Stimulated activated CD4-positive, alpha-beta T cell treated with anti-CD3 and anti-CD28 coated beads, Interleukin-4, amount 100 ng/mL, for 24 hours (primary cell): ENCODE data around the gene IL3RA.

ENCODE experiments used
- DNase-seq: peaks from one replicate; pipeline ENCODE4 v3.0.0-alpha.2; 2020

IL3RA gene

DNA sequence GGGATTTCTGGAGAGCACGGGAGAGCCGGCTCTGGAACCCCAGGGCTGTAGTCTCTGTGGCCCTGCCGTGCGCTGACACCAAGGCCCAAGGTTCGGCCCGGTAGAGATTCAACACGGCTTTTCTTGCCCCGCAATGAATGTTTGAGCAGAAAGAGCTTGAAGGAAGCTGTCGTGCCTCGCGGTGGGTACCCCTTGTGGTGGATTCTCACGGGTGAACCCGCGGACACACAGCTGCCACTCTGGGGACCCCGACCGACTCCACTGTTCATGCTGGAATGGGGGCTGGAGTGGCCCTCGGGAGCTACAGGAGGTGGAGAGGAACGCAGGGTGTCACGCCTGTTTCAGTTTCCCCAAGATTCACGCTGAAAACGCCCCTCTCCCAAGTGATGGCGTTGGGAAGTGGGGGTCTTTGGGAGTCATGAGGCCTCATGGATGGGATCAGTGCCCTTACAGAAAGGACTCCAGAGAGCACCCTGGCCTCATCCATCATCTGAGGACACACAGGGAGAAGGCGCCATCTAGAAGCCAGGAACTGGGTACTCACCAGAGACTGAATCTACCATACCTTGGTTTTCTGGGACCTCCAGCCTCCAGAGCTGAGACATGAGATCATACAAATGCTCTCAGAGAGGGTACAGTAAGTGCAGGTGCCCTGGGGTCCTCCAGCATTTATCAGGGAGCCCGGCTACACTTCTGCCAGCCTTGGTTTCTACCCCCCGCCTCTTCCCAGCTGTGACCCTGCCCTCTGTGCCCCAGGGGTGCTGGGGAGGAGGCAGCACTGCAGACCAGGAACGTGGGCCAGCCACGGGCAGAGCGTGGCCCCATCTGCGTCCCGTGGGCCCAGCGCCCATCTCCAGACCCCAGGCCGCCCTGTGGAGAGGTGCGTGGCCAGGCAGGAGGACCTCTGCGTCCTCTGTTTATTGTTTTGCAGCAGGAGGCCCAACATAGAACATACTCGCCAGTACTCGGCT is 49.0 kb downstream of the IL3RA start:
- no peak for DNase-seq

DNA sequence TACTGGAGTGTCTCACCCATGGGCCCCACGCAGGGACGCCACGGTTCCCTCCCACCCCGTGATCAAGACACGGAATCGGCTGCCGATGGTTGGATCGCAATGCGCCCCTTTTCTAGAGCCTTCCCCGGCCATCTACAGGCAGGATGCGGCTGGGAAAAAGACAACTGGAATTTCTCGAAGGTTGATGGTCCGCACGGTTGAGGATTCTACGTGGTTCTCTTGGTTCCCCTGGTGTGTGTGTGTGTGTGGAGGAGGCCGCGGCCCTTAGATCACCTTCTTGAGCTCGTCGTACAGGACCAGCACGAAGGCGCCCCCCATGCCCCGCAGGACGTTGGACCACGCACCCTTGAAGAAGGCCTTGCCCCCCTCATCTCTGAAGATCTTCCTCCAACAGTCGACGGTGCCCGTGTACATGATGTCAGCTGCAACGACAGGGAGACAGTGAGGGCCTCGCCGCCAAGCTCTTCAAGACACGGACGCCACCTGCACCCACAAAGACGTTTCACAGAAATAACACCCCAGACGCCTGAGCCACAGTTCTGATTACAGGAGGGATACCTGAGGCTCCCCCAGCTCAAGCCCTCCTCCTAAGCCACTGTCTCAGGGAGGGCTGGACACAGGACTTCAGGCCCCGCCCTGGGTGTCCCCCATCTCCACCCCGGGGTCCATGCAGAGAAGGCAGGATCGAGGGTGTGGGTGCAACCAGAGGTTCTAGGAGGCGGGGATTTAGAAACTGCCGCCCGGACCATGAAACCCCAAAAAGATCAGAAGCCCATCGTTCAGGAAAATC is 49.9 kb downstream of the IL3RA start:
- DNase-seq = no peak

DNA sequence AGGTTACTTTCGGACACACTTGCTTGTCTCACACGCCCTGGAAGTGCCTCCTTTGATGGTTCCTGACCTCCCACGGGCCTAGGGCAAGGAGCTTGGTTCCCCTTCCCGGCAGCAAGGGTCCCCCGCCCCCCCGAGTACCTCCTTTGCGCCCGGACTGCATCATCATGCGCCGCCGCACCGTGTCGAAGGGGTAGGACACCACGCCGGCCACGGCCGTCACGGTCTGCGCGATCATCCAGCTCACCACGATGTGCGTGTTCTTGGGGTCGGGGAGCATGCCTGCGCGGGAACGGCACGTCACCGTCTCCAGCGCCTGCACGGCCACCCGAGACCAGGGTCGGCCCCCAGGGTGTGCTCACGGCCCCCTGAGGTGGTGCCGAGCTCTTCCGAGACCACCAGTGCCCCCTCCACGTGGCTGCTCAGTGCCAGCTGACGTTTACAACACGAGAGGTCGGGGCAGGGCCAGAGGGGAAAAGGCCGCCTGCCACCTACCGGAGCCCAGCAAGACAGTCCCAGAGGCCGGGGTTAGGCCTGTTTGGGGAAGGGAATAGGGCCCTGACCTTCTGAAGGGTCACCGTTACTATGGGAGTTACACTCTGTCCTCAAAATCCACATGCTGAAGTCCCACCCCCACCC is 50.7 kb downstream of the IL3RA start:
- no peak for DNase-seq

DNA sequence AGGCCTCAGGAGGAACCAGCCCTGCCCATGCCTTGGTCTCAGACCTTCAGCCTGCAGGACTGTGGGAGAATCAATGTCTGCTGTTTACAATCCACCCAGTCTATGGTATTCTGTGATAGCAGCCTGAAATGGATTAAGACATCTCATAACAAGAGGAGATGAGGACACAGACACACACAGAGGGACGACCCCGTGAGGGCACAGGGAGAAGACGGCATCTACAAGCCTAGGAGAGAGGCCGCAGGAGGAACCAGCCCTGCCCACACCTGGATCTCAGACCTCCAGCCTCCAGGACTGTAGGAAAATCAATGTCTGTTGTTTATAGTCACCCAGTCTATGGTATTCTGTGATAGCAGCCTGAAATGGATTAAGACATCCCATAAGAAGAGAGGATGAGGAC is 52.1 kb downstream of the IL3RA start:
- DNase-seq = no peak

DNA sequence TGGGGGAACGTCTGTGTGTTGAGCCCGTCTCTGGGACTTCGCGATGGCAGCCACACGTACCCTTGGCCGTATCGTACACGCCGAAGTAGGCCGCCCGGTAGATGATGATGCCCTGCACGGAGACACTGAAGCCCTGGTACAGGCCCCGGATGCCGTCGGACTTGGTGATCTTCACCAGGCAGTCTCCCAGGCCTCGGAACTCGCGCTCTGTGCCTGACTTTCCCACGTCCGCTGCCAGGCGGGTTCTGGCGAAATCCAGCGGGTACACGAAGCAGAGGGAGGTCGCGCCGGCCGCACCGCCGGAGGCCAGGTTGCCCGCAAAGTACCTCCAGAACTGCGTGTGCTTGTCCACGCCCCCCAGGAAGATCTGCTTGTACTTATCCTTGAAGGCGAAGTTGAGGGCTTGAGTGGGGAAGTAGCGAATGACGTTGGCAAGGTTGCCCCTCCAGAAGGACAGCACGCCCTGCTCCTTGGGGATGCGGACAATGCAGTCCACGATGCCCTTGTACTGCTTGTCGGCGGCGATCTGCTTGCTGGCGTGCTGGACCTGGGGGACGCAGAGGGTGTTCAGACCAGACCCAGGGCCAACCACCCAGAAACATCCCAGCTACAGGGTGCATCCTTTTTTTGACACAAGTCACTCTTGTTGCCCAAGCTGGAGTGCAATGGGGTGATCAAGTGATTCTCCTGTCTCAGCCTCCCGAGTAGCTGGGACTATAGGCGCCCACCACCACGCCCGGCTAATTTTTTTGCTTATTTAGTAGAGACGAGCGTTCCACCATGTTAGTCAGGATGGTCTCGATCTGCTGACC is 52.8 kb downstream of the IL3RA start:
- DNase-seq = peak; percentile 3

DNA sequence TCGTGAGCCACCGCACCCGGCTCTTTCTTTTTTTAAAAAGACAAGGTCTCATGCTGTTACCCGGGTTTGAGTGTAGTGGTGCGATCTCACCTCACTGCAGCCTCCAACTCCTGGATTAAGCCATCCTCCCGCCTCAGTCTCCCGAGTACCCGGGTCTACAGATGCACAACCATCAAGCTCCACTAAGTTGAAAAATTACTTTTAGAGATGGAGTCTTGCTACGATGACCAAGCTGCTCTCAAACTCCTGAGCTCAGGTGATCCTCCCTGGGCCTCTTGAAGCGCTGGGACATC is 53.4 kb downstream of the IL3RA start:
- no peak for DNase-seq

DNA sequence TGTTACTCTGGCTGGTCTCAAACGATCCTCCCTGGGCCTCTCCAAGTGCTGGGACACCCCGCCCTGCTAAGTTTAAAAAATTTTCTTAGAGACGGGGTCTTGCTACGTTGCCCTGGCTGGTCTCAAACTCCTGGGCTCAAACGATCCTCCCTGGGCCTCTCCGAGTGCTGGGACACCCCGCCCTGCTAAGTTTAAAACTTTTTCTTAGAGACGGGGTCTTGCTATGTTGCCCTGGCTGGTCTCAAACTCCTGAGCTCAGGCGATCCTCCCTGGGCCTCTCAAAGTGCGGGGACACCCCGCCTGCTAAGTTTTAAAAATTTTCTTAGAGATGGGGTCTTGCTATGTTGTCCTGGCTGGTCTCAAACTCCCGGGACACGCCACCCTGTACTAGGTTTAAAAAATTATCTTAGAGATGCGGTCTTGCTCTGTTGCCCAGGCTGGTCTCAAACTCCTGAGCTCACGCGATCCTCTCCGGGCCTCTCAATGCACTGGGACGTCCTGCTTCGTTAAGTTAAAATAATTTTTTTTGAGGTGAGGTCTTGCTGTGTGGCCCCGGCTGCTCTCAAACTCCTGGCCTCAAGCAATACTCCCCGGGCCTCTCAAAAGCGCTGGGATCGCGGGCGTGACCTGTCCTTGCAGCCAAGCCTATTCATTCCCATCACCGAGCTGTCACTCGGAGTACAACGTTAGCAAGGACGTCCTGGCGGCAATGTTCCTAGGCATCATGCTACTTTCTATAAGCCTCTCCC is 54.2 kb downstream of the IL3RA start:
- DNase-seq = peak; percentile 3

DNA sequence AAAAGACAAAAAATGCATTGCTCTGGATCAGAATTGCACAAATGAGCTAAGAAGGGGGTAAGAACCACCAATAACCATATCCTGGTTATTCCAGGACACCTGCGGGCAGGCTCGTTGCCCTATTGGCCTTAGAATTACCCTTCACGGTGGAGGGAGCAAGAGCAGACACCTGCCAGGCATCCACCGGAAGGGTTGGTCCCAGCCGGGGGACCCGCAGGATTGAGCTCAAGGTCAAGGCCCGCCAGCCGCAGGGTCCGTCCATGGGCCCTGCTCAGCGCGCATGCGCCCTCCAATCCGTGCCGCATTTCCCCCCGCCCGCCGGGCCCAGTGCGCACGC is 54.8 kb downstream of the IL3RA start:
- no peak for DNase-seq

DNA sequence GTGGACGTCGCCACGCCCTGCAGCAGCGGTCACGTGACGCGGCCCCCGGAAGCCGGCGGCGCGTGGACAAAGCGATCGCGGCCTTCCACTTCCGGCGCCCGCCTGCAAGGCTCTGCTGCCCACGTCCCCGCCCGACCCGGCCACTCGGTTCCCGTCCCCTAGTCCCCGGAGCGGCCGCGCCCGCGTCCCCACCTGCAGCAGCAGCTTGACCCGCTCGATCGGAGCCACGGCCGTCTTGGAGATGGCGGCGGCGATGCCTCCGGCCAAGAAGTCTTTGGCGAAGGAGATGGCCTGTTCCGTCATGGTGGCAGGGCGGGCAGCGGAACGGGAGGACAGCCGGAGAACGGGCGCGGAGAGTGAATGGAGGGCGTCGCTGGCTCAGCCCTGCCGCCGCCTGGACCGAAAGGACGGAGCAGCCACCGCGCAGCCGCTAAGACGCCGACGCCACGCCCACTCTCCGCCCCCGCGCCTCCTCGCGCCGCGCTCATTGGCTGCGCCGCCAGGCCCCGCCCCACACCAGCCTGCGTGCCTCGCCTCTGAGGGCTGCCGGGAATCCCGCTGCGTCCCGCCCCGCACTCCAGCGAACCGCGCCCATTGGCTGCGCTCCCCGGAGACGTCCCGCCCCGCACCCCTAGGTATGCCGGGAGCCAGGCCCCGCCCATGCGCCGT is 55.3 kb downstream of the IL3RA start, which contains the start of gene SLC25A6:
Gene SLC25A6 (minus strand): TSS at position 407 of the 669 bp plus-strand sequence. CDS start 104 bp downstream, at position 303.
- DNase-seq = peak; percentile 100

DNA sequence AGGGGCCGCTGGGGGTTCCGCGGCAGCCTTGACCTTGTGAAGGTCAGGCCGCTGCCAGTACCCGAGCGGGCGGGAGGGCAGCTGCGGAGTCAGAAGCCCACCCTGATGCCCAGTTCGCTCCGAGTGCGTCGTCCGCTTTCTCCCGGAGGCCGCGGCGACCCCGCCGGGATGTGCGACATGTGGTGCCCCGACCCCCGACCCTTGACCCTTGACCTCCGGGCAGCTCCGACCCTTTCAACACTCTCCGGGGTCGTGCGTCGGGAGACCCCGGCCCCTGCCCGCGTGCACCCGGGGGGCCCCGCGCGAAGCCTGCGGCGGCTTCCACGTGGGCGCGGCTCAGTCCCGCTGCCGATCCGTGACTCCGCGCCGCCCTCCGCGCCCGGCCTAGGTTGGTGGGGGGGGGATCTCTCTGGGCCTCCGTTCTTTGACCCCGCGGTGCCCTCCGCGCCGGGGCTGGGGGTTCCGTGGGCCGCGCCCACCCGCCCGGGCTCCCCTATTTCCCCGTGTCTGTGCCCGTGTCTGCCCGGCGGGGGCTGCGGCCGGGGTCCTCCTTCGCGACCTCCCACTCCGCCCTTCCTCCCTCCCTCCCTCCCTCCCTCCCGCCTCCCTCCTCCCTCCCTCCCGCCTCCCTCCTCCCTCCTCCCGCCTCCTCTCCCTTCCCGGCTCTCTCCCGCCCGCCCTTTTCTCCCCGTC is 55.9 kb downstream of the IL3RA start:
- DNase-seq = peak; percentile 66

DNA sequence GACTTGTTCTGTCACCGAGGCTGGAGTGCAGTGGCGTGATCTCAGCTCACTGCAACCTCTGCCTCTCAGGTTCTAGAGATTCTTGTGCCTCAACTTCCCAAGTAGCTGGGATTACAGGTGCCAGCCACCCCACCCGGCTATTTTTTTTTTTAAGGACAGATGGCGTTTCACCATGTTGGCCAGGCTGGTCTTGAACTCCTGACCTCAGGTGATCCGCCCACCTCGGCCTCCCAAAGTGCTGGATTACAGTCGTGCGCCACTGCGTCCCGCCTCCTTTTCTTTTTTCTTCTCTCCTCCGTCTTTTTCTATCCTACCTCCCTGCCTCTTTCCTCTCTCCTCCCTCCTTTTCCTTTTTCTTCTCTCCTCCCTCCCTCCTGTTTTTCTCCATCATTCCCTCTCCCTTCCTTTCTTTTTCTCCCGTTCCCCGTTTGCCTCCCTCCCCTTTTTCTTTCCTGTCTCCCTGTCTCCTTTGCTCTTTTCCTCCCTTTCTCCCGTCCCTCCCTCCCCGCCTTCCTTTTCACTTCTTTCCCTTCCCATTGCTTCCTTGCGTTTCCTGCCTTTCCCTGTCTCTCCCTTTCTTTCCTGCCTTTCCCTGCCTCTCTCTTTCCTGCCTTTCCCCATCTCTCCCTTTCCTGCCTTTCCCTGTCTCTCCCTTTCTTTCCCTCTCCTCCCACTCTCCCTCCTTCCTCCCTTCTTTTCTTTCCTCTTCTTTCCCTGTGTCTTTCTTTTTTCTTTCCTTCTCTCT is 57.5 kb downstream of the IL3RA start:
- DNase-seq = no peak

DNA sequence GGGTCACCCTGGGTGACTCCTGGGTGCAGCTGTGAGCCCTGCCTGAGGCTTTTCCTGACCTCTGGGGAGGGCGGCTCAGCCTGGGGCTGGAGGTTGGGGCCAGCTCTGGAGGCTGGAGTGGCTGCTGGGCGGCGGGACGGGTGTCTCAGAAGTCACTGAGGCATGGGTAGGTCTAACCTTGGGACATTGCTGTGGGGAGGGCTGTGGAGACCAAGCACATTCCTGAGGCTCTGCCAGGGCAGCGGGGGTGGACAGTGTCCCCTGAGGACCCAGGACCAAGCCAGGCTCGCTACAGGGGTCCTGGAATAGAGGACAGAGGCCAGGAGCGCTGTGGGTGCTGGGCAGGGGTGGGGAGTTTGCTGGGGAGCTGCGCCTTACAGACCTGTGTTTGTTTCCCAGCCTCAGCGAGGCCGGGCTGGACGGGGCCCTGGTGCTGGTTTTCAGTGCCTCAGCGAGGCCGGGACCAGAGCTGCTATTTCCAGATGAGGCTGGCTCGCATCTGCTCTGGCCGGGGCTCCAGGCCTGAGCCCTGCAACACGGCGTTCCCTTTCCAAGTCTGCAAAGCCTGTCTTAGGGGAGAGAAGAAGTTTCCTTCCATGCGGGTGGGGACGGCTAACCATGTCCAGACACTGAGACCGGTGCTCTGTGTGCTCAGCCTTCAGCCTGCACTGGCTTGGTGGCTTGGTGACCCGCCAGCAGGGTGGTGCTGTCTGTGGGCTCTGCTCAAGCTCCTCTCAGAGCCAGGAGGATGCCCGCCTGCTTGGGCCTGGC is 58.3 kb downstream of the IL3RA start:
- DNase-seq = no peak

DNA sequence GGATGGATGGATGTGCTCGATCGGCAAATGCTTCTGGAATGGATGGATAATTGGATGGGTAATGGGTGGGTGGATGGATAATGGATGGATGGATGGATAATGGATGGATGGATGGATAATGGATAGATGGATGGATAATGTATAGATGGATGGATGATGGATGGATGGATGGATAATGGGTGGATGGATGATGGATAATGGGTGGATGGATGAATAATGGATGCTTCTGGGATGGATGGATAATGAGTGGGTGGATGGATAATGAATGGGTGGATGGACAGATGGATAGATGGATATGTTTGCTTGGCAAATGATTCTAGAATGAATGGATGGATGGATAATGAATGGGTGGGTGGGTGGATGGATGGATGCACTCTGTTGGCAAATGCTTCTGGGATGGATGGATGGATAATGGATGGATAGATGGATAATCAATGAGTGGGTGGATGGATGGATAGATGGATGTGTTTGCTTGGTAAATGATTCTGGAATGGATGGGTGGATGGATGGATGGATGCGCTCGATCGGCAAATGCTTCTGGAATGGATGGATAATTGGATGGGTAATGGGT is 59.1 kb downstream of the IL3RA start:
- no peak for DNase-seq

DNA sequence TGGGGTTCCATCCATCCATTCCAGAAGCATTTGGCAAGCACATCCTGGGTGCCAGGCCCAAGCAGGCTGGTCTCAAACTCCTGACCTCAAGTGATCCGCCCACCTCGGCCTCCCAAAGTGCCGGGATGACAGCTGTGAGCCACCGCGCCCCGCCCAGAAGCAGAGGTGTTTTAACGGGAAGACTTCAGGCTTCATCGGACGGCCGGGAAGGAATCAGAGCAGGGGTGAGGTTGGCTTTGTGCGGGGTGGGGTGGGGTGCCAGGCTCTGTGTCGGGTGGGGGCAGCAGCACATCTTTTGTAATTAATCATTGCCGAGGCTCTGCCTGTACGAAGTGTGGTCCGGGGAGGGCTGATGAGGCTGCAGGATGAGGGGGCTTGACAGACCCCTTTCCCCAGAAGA is 60.4 kb downstream of the IL3RA start:
- no peak for DNase-seq

DNA sequence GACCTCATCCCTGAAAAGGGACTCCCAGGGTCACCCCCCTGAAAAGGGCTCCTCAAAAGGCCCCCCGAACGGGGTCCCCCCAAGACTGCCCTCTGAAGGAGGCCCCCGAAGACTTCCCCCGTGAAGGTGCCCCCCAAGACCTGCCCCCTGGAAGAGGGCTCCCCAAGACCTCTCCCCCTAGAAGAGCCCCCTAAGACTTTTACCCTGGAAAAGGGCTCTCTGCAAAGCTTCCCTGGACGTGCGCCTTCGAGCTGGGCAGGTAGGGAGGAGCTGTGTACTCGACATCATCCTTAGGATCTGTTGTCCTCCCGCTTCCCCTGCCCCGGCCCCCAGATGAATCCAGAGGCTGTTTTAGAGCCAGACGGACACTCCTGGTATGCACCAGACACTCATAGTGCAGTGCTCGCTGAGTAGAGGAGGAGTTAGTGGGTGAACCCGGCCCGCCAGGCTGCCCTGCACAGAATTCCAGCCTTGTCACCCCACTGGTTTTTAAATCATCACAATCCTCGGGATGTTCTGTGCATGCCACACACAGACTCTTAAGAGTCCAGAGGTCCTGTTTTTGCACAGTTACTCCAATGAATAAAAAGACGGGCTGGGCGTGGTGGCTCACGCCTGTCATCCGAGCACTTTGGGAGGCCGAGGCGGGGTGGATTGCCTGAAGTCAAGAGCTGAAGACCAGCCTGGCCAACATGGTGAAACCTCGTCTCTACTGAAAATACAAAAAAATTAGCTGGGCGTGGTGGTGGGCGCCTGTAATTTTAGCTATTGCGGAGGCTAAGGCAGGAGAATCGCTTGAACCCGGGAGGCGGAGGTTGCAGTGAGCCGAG is 61.1 kb downstream of the IL3RA start:
- no peak for DNase-seq

DNA sequence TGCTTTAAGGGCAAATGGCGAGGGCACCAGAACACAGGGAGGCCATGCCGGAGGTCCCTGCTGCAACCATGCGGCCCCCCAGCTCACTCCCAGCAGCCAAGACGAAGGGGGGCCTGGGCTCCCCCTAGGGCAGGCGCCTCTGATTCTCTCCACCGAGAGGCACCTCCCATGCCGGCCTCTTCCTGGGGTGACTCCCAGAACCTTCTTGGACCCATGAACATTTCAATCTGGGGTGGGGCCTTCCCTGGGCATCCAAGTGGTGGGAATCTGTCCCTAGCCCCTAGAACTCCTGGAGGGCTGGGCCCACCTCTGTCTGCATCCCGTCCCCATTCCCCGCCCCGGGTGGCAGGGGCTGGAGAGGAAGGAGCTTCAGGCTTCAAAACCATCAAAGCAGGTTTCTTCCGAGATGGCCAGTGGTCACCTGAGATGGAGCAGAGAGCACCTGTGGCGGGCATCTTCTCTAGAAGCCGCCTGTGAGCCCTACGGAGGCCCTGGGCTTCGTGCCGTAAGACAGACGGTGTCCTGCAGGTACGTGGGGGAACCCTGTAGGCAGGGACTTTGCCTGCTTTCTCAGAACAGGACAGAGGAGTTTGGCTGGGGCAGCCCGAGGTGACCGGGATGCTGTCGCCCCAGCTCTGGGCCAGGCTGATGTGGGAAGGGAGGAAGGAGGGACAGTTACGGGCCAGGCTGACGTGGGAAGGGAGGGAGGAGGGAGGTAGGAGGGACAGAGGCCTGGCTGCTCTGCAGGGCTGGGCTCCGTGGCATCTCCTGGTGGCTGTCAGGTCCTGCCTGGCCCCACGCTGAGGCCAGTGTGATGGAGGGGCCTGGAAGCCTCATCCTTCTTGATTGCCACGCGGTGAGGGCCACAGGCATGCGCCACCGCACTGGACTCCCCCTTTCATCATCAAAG is 62.1 kb downstream of the IL3RA start:
- DNase-seq = no peak

DNA sequence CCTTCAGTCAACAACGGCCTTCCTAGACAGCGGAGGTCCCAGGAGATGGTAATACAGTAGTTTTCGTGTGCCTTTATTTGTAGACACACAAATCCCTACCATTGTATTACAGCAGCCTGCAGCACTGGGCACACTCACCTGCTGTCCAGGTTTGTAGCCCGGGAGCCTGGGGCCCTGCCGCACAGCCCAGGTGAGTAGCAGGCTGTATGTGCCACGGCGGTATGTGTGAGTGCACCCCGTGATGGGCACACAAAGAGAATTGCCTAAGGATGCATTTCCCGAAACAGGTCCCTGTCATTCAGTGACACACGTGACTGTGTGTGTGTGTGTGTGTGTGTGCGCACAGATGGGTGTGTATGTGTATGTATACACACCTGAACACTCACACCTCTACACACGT is 63.5 kb downstream of the IL3RA start:
- no peak for DNase-seq
